Neuronal stem cell (in vitro differentiated cells): ENCODE data around the gene YARS1.

ENCODE experiments used
- DNase-seq: peaks from one replicate; pipeline ENCODE4 v3.0.0-alpha.2; 2013; ENCODE audit warnings: low spot score
- H2AFZ ChIP-seq: one replicate; pipeline ENCODE4 v1.6.1; 2013; ENCODE audit warnings: mild to moderate bottlenecking, low read length, inconsistent platforms
- H2AK5ac ChIP-seq: 2 replicates; pipeline ENCODE4 v1.6.1; 2013; ENCODE audit warnings: low read depth, mild to moderate bottlenecking, inconsistent platforms, low read length, moderate library complexity, mixed read lengths
- H2BK120ac ChIP-seq: 2 replicates; pipeline ENCODE4 v1.6.1; 2013; ENCODE audit warnings: low read depth, mild to moderate bottlenecking, inconsistent platforms, low read length, moderate library complexity, mixed read lengths
- H2BK12ac ChIP-seq: one replicate; pipeline ENCODE4 v1.6.1; 2013; ENCODE audit warnings: low read length, inconsistent platforms
- H2BK15ac ChIP-seq: 2 replicates; pipeline ENCODE4 v1.6.1; 2013; ENCODE audit warnings: mild to moderate bottlenecking, low read length, inconsistent platforms, mixed read lengths
- H2BK5ac ChIP-seq: one replicate; pipeline ENCODE4 v1.6.1; 2013; ENCODE audit warnings: inconsistent platforms, mild to moderate bottlenecking, low read length, moderate library complexity
- H3K14ac ChIP-seq: one replicate; pipeline ENCODE4 v1.6.1; 2013; ENCODE audit warnings: low read length, inconsistent platforms
- H3K18ac ChIP-seq: 2 replicates; pipeline ENCODE4 v1.6.1; 2013; ENCODE audit warnings: low read length, inconsistent platforms
- H3K23ac ChIP-seq: 2 replicates; pipeline ENCODE4 v1.6.1; 2013; ENCODE audit warnings: low read depth, mild to moderate bottlenecking, mixed read lengths, low read length, inconsistent platforms; ENCODE audit not compliant: poor library complexity
- H3K27ac ChIP-seq: replicated peaks from 3 replicates; pipeline ENCODE4 v1.5.1; 2013; ENCODE audit warnings: low read length, inconsistent platforms
- H3K27me3 ChIP-seq, 3 experiments: 2 replicates each; pipeline ENCODE4 v1.6.1; 2013; ENCODE audit warnings: low read length in 3 of 3, mild to moderate bottlenecking in 2 of 3, inconsistent platforms in 1 of 3, low read depth in 1 of 3, mixed read lengths in 1 of 3, moderate library complexity in 1 of 3; ENCODE audit not compliant: control insufficient read depth in 3 of 3, insufficient read depth in 3 of 3
- H3K36me3 ChIP-seq, 2 donors: replicated peaks in 1 of 2; 2 replicates each; pipeline ENCODE4 v1.6.1; 2013; ENCODE audit warnings: low read length in 2 of 2; ENCODE audit not compliant: control insufficient read depth in 2 of 2, insufficient read depth in 2 of 2
- H3K4ac ChIP-seq: 2 replicates; pipeline ENCODE4 v1.6.1; 2013; ENCODE audit warnings: inconsistent platforms, mild to moderate bottlenecking, low read length, moderate library complexity
- H3K4me1 ChIP-seq, 2 donors: 1 replicate in 1 of 2; 2 replicates in 1 of 2; pipeline ENCODE4 v1.6.1; 2013; ENCODE audit warnings: low read length in 2 of 2, low read depth in 1 of 2; ENCODE audit not compliant: control insufficient read depth in 2 of 2, insufficient read depth in 1 of 2
- H3K4me2 ChIP-seq: one replicate; pipeline ENCODE4 v1.6.1; 2013; ENCODE audit warnings: mild to moderate bottlenecking, low read length, inconsistent platforms; ENCODE audit not compliant: insufficient read depth, poor library complexity, severe bottlenecking
- H3K4me3 ChIP-seq, 2 donors: 2 replicates each; pipeline ENCODE4 v1.5.1; 2013; ENCODE audit warnings: low read length in 2 of 2, mild to moderate bottlenecking in 2 of 2, inconsistent platforms in 1 of 2, moderate library complexity in 1 of 2
- H3K79me1 ChIP-seq: one replicate; pipeline ENCODE4 v1.6.1; 2013; ENCODE audit warnings: low read depth, mild to moderate bottlenecking, inconsistent platforms, low read length, moderate library complexity
- H3K9ac ChIP-seq: one replicate; pipeline ENCODE4 v1.6.1; 2013; ENCODE audit warnings: mild to moderate bottlenecking, low read depth, low read length, inconsistent platforms; ENCODE audit not compliant: poor library complexity
- H3K9me3 ChIP-seq, 2 donors: replicated peaks in 1 of 2; 2 replicates each; pipeline versions ENCODE3 to v1.6.1; 2013; ENCODE audit warnings: low read length in 2 of 2, mild to moderate bottlenecking in 2 of 2, inconsistent platforms in 1 of 2, low read depth in 1 of 2, mixed read lengths in 1 of 2, moderate library complexity in 1 of 2; ENCODE audit not compliant: control insufficient read depth in 2 of 2, insufficient read depth in 1 of 2
- H4K8ac ChIP-seq: one replicate; pipeline ENCODE4 v1.6.1; 2013; ENCODE audit warnings: low read depth, mild to moderate bottlenecking, inconsistent platforms, low read length, moderate library complexity
- H4K91ac ChIP-seq: one replicate; pipeline ENCODE4 v1.6.1; 2013; ENCODE audit warnings: low read length, low read depth, mild to moderate bottlenecking, inconsistent platforms; ENCODE audit not compliant: poor library complexity
- WGBS, 2 donors: extraction: QIAGEN DNeasy Blood & Tissue Kit; methylation state at CpG; one replicate each; pipeline ENCODE4 v1.1.7; 2013; ENCODE audit warnings: missing lambda C conversion rate in 2 of 2, mixed read lengths in 1 of 2; ENCODE audit not compliant: insufficient read length in 2 of 2, insufficient replicate concordance in 1 of 2; ENCODE audit errors: extremely low coverage in 2 of 2; 5-methylcytosine and 5-hydroxymethylcytosine counted together

YARS1 gene

GRCh38 chr1:32742956-32743355 lies 74.2 kb downstream of the YARS1 start:
- Histone ChIP-seq H3K23ac (no peak overlapping the region), H3K9ac (no peak overlapping the region), H4K91ac (no peak overlapping the region), H3K4me2 (no peak overlapping the region), H2BK120ac (peak overlapping the region; percentile 68), H3K27ac (no peak overlapping the region), H2AK5ac (peak overlapping the region; percentile 24), H3K27me3 (peaks cover 0 to 14% (median 13%) of the 10 kb centered on the region in 3 experiments), H3K4me3 (peak overlapping the region in 1 of 2 donors; percentile 49), H2BK12ac (no peak overlapping the region), H3K4ac (no peak overlapping the region), H2AFZ (no peak overlapping the region), H2BK5ac (peak overlapping the region; percentile 29), H2BK15ac (no peak overlapping the region), H4K8ac (no peak overlapping the region), H3K79me1 (no peaks in the 10 kb centered on the region), H3K9me3 (no peaks in the 10 kb centered on the region), H3K14ac (no peak overlapping the region), H3K18ac (peak overlapping the region; percentile 7), H3K4me1 (peaks cover 16 to 21% of the 10 kb centered on the region in 2 donors), H3K36me3 (no peaks in the 10 kb centered on the region)
- no peak for DNase-seq
- no CpG with 5 or more reads among the region's 4 CpGs for WGBS, 2 donors

- peak overlapping the region; percentile 95 for H3K18ac ChIP-seq
- peaks cover 18 to 24% of the 10 kb centered on the region in 2 donors for H3K4me1 ChIP-seq
- peak overlapping the region; percentile 61 for H2BK15ac ChIP-seq
- H3K9ac ChIP-seq = no peak overlapping the region
- no peak overlapping the region for H3K14ac ChIP-seq
- DNase-seq = no peak
- H2BK5ac ChIP-seq = peak overlapping the region; percentile 29
- peak overlapping the region; percentile 24 for H2AK5ac ChIP-seq
- peak overlapping the region; percentile 92 for H3K4me2 ChIP-seq
- H2BK120ac ChIP-seq = peak overlapping the region; percentile 68
- peak overlapping the region; percentile 65 for H3K23ac ChIP-seq
- H2BK12ac ChIP-seq = no peak overlapping the region
- H4K8ac ChIP-seq = no peak overlapping the region
- H3K27me3 ChIP-seq = peaks cover 0 to 14% (median 13%) of the 10 kb centered on the region in 3 experiments
- H3K4ac ChIP-seq = no peak overlapping the region
- H3K27ac ChIP-seq = no peak overlapping the region
- peak overlapping the region; percentile 90 for H2AFZ ChIP-seq
- peak overlapping the region; percentile 49 to 82 for H3K4me3 ChIP-seq
- H3K36me3 ChIP-seq = no peaks in the 10 kb centered on the region
- H3K9me3 ChIP-seq = no peaks in the 10 kb centered on the region
- no peak overlapping the region for H4K91ac ChIP-seq
- WGBS, 2 donors = no CpG with 5 or more reads among the region's 28 CpGs
- H3K79me1 ChIP-seq = no peaks in the 10 kb centered on the region
Observed at GRCh38 chr1:32742199-32742947, 74.8 kb downstream of the YARS1 start.

- peak overlapping the region; percentile 29 for H2BK5ac ChIP-seq
- no peak overlapping the region for H4K8ac ChIP-seq
- no peak overlapping the region for H3K14ac ChIP-seq
- H2BK120ac ChIP-seq = peak overlapping the region; percentile 68
- no peak overlapping the region for H2BK12ac ChIP-seq
- no peaks in the 10 kb centered on the region for H3K79me1 ChIP-seq
- peak overlapping the region; percentile 65 for H3K23ac ChIP-seq
- peak overlapping the region; percentile 36 for H3K9ac ChIP-seq
- no peak overlapping the region for H2AK5ac ChIP-seq
- peaks cover 26 to 32% of the 10 kb centered on the region in 2 donors for H3K4me1 ChIP-seq
- H3K4me3 ChIP-seq = peak overlapping the region; percentile 49 to 82
- no CpG with 5 or more reads among the region's 103 CpGs for WGBS, 2 donors
- peak overlapping the region; percentile 92 for H3K4me2 ChIP-seq
- DNase-seq = no peak
- H3K36me3 ChIP-seq = no peaks in the 10 kb centered on the region
- peak overlapping the region; percentile 90 for H2AFZ ChIP-seq
- H3K18ac ChIP-seq = peak overlapping the region; percentile 95
- no peak overlapping the region for H4K91ac ChIP-seq
- H2BK15ac ChIP-seq = peak overlapping the region; percentile 61
- no peaks in the 10 kb centered on the region for H3K9me3 ChIP-seq
- no peak overlapping the region for H3K4ac ChIP-seq
- H3K27ac ChIP-seq = no peak overlapping the region
- H3K27me3 ChIP-seq = peaks cover 0 to 14% (median 13%) of the 10 kb centered on the region in 3 experiments
Observed at GRCh38 chr1:32741413-32742198, 75.6 kb downstream of the YARS1 start.

- no peak overlapping the region for H3K14ac ChIP-seq
- no peak overlapping the region for H3K9ac ChIP-seq
- H3K36me3 ChIP-seq = no peaks in the 10 kb centered on the region
- H2AK5ac ChIP-seq = peak overlapping the region; percentile 21
- no peak overlapping the region for H3K4ac ChIP-seq
- H3K27ac ChIP-seq = no peak overlapping the region
- no peak for DNase-seq
- no peak overlapping the region for H2BK12ac ChIP-seq
- peak overlapping the region; percentile 90 for H2AFZ ChIP-seq
- H3K27me3 ChIP-seq = peaks cover 0 to 14% (median 13%) of the 10 kb centered on the region in 3 experiments
- peak overlapping the region; percentile 49 to 82 for H3K4me3 ChIP-seq
- peaks cover 28 to 35% of the 10 kb centered on the region in 2 donors for H3K4me1 ChIP-seq
- H2BK5ac ChIP-seq = no peak overlapping the region
- H3K18ac ChIP-seq = peak overlapping the region; percentile 61
- H3K9me3 ChIP-seq = no peaks in the 10 kb centered on the region
- no peak overlapping the region for H4K91ac ChIP-seq
- H4K8ac ChIP-seq = no peak overlapping the region
- H3K23ac ChIP-seq = peak overlapping the region; percentile 65
- H2BK15ac ChIP-seq = no peak overlapping the region
- H2BK120ac ChIP-seq = no peak overlapping the region
- H3K4me2 ChIP-seq = peak overlapping the region; percentile 92
- WGBS, 2 donors = no CpG with 5 or more reads among the region's 10 CpGs
- no peaks in the 10 kb centered on the region for H3K79me1 ChIP-seq
Observed at GRCh38 chr1:32741059-32741412, 76.1 kb downstream of the YARS1 start.
